ENCODE results near the gene CALCB. TPM values are rescaled to one million over a fixed set of nuclear protein-coding genes. Genes with fewer than 3 reads are reported as not detected.

The CALCB gene
- total and polyA plus RNA-seq, 11 donors, result 0.11 to 1.3 (median 0.37) TPM; not detected in 4

DNA sequence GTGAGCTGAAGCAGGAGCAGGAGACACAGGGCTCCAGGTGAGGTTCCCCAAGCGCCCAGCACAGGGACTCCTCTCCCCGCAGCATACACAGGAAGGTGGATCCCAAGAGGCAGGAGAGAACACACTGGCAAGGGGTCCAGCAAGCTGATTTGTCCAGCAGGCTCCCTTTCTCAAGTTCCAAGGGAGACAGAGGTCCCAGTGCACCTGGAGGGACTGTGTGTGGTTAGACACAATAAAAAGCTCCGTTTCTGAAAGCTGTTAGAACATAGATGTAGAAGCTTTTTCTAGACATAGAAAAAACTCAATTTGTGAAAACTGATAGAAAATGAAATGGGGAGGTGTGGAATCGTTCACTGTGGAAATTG is 1.8 kb downstream of the CALCB start:
- DNase-seq (no peak), ATAC-seq (no peak)
- no peaks in the 10 kb centered on the region for H3K36me3 ChIP-seq
- H3K27ac ChIP-seq, result no peak overlapping the region
- intact Hi-C loops (cut with DNase I), result loop anchor here (2.0 to 10.0 kb wide), 8 partner anchors 103 to 550 kb away; partner anchors contain the start of genes CALCA (in 2 of the 10) and PSMA1 (in 1 of the 10)
- no peak overlapping the region for H3K4me3 ChIP-seq
- WGBS, 4 donors, result 38 to 46% (median 40%) methylated on average over 4 of the region's 4 CpGs
- peaks cover 0 to 4% (median 0%) of the 10 kb centered on the region in 12 donors for H3K9me3 ChIP-seq
- peaks cover 9 to 56% (median 33%) of the 10 kb centered on the region in 9 donors for H3K27me3 ChIP-seq
- peaks cover 0 to 21% (median 13%) of the 10 kb centered on the region in 12 donors for H3K4me1 ChIP-seq
- TF ChIP-seq POLR2A (IDR thresholded peaks at IDR 0.05) (no peak), CTCF (IDR thresholded peaks at IDR 0.05) (peak in 1 of 12 donors; percentile 1)

DNA sequence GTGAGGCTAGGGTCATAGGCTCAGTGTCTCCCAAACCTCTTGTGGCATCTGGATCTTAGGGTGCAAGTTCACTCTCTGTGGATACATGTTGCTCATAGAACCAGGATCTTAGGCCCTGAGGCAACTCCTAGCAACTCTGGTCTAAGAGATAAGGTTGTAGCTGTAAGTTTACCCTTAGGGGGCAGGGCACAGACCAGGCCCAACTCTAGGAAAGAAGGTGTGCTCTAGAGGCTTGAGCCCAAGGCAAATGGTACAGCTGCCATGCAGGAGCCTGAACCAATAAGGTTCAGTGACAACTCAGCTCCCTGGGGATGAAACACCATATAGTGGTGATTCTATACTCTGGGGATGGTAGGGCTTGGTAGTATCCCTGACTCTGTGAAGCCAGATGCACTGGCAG is 17.8 kb downstream of the CALCB start:
- intact Hi-C loops (cut with DNase I), result no loop called here

GRCh38 chr11:15091625-15092024 is 18.2 kb downstream of the CALCB start:
- no peak overlapping the region for H3K4me3 ChIP-seq
- 84 to 100% (median 87%) methylated on average over 1 of the region's 1 CpG for WGBS, 4 donors
- H3K4me1 ChIP-seq, result no peaks in the 10 kb centered on the region
- no peak for TF ChIP-seq CTCF (IDR thresholded peaks at IDR 0.05)
- TF ChIP-seq POLR2A (IDR thresholded peaks at IDR 0.05), result no peak
- no peaks in the 10 kb centered on the region for H3K36me3 ChIP-seq
- H3K27me3 ChIP-seq, result peaks cover 0 to 5% (median 0%) of the 10 kb centered on the region in 9 donors
- DNase-seq (no peak), ATAC-seq (no peak)
- H3K27ac ChIP-seq, result no peak overlapping the region
- peaks cover 0 to 7% (median 0%) of the 10 kb centered on the region in 12 donors for H3K9me3 ChIP-seq
- intact Hi-C loops (cut with DNase I), result no loop called here

More for the DNA sequence above, 17.8 kb downstream of the CALCB start:
- H3K27me3 ChIP-seq, result peaks cover 0 to under 1% (median 0%) of the 10 kb centered on the region in 9 donors
- DNase-seq (no peak), ATAC-seq (no peak)
- H3K9me3 ChIP-seq, result peaks cover 0 to 7% (median 0%) of the 10 kb centered on the region in 12 donors
- no peaks in the 10 kb centered on the region for H3K36me3 ChIP-seq
- TF ChIP-seq POLR2A (IDR thresholded peaks at IDR 0.05), result no peak
- no peak for TF ChIP-seq CTCF (IDR thresholded peaks at IDR 0.05)
- H3K4me3 ChIP-seq, result no peak overlapping the region
- H3K4me1 ChIP-seq, result no peaks in the 10 kb centered on the region
- no peak overlapping the region for H3K27ac ChIP-seq

- ATAC-seq (no peak), DNase-seq (no peak)
- WGBS, 4 donors, result 77 to 87% (median 82%) methylated on average over 2 of the region's 2 CpGs
- Histone ChIP-seq H3K36me3 (no peaks in the 10 kb centered on the region), H3K4me1 (no peaks in the 10 kb centered on the region), H3K9me3 (no peaks in the 10 kb centered on the region), H3K4me3 (no peak overlapping the region), H3K27ac (no peak overlapping the region), H3K27me3 (peaks cover 0 to 12% (median 0%) of the 10 kb centered on the region in 9 donors)
- intact Hi-C loops (cut with DNase I), result no loop called here
- TF ChIP-seq CTCF (IDR thresholded peaks at IDR 0.05) (no peak), POLR2A (IDR thresholded peaks at IDR 0.05) (no peak)
Measured at GRCh38 chr11:15093432-15093831, 20.0 kb downstream of the CALCB start.
